DMS 273 (cell line): Measurements from ENCODE around the gene COPS6.

Experiments used
- DNase-seq: peaks from one replicate; lab custom pipeline; 2025; ENCODE audit not compliant: unreplicated experiment; lab: John Stamatoyannopoulos, UW

The COPS6 gene

DNA sequence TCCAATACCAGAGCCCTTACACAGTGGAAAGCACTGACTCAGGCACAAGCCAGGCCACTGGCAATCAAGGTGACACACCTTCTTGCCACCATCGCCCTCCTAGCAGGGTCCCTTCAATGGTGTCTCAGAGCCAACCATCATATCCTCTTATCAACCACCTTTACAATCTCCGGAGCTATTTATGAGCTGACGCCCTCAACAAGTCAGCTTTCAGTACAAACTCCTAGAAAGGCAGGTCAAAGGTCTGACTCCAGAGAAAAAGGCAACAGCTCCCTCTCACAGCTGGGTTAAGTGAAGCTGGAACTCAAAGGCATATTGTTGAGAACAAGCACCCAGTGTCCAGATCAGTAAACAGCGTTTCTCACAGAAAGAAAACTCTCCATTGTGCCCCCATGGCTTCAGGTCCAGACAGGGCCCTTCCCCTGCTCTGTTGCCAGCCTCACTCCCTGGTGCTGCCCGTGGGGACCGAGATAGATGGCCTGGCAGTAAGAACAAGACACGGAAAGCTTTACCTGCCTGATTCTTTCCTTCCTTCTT lies 9.7 kb upstream of the COPS6 start:
- no peak for DNase-seq

DNA sequence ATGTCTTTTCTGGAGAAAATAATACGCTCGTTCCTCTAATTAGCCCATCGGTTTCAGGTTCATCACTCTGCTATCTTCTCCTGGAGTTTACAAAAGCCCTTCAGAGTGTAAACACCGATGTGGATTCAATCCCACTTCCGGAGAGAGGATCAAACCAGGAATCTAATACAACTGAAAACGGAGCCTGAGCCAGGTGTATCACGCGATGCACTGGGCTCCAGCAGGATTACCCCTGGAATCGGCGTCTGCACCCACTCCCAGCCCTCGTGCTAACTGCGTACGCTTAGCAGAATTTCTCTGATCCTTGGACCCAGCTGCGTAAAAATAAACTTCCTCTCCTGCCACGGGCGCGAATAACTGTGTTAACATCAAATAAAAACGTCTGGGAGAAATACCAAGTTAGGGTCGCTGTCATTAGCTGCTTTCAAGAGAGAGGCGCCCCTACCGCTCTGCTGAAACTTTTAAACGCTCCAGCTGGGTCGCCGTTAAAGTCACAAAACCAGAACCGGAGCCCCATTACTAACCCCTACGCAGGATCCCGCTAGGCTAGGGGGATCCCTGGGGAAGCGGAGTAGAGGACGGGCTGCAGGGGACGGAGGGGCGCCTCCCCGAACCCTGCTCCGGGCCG lies 7.7 kb upstream of the COPS6 start:
- peak; percentile 68 for DNase-seq

- DNase-seq = peak; percentile 100
Observed at GRCh38 chr7:100081535-100082102, 7.2 kb upstream of the COPS6 start, which contains the start of gene ZNF3. ZNF3 (minus strand) TSS chr7:100081723; CDS start chr7:100077357, 4,366 bp downstream.

DNA sequence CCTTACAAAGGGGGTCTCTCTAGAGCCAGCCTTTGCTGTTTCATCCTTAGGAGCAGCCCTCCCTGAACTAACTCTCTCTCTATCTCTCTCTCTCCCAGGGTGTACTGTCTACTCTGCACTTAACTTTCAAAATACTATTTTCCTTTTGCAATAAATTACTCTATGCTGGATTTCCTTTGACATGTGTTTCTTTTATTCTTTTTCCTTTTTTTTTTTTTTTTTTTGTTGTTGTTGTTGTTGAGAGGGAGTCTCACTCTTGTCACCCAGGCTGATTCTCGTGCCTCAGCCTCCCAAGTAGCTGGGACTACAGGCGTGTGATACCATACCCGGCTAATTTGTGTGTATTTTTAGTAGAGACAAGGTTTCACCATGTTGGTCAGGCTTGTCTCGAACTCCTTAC lies 5.8 kb upstream of the COPS6 start:
- no peak for DNase-seq

- DNase-seq = peak; percentile 37
Observed at GRCh38 chr7:100085515-100085914, 3.3 kb upstream of the COPS6 start.

DNA sequence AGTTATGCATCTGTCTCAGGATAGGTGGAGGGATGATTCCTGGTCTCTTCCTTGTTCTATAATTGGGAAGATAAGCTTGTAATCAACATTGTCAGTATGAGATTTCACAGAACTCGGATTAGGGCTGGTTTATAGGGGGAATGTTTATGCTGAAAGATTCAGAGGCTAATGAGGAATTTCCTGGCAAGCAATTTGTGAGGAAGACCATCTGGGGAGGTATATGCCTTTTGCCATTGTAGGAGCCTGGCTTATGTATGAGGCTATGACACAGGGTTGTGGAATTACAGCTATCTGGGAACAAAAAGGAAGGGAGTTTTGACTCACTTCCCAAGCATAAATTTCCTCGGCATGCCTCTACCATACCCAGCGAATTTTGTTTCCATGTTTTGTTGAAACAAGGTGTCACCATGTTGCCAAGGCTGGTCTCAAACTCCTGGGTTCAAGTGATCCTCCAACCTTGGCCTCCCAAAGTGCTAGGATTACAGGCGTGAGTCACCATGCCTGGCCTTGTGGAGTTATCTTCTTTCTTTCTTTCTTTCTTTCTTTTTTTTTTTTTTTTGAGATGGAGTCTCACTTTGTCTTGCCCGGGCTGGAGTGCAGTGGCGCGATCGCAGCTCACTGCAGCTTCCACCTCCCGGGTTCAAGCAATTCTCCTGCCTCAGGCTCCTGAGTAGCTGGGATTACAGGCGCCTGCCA lies 1.6 kb upstream of the COPS6 start:
- DNase-seq = peak; percentile 84

GRCh38 chr7:100088095-100088620 lies 611 bp upstream of the COPS6 start:
- DNase-seq = no peak

GRCh38 chr7:100089458-100090196 lies 858 bp downstream of the COPS6 start:
- no peak for DNase-seq

DNA sequence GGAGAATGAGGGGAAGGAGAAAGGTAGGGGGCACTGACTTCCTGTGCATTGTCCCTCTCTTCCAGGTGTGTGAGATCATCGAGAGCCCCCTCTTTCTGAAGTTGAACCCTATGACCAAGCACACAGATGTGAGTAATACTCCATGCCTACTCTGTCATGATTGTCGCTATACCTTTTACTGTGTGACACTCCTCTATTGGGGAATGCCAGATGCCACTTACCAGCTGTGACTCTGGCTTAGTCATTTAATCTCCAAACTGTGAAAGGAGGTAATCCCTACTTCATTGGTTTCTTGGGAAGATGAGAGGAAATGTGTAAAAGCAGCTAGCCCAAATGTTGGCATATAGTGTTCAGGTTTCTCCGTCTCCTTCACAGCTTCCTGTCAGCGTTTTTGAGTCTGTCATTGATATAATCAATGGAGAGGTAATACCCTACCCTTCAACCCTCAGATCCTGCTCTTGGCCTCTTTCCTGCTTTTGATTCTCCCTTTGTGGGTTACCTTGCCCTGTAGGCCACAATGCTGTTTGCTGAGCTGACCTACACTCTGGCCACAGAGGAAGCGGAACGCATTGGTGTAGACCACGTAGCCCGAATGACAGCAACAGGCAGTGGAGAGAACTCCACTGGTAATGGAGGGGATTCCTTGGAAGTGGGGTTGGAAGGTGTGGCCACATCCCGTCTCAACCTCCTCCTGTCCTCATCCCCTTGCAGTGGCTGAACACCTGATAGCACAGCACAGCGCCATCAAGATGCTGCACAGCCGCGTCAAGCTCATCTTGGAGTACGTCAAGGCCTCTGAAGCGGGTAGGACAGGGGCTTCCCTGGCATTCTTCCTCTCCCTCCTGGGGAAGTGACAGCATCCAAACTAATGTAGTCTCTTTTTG lies 2.0 kb downstream of the COPS6 start:
- DNase-seq = peak; percentile 56

DNA sequence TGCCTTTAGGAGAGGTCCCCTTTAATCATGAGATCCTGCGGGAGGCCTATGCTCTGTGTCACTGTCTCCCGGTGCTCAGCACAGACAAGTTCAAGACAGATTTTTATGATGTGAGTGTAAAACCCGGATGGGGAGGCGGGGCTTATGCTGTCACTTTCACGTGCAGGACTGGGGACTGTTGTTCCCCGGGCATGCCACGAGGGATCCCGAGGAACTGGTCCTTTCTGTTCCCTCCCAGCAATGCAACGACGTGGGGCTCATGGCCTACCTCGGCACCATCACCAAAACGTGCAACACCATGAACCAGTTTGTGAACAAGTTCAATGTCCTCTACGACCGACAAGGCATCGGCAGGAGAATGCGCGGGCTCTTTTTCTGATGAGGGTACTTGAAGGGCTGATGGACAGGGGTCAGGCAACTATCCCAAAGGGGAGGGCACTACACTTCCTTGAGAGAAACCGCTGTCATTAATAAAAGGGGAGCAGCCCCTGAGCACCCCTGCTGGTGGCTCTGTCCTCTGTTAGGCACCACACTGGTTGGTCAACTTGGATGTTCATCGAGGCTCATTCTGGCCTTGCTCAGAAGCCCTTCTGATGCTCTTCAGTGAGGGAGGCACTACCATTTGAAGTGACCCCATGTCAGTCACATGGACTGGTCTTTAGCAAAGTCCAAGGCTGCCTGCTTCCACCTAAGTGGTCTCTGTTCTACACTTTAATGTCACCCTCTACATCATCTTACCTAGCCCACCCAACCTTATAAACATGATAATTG lies 2.8 kb downstream of the COPS6 start:
- peak; percentile 75 for DNase-seq

GRCh38 chr7:100093054-100093453 lies 4.3 kb downstream of the COPS6 start:
- no peak for DNase-seq

- DNase-seq = peak; percentile 67
Observed at GRCh38 chr7:100093498-100093897, 4.7 kb downstream of the COPS6 start.

- peak; percentile 67 for DNase-seq
Observed at GRCh38 chr7:100093925-100094486, 5.2 kb downstream of the COPS6 start.

GRCh38 chr7:100095289-100095688 lies 6.5 kb downstream of the COPS6 start:
- DNase-seq = no peak

GRCh38 chr7:100095704-100096103 lies 6.9 kb downstream of the COPS6 start:
- DNase-seq = no peak

DNA sequence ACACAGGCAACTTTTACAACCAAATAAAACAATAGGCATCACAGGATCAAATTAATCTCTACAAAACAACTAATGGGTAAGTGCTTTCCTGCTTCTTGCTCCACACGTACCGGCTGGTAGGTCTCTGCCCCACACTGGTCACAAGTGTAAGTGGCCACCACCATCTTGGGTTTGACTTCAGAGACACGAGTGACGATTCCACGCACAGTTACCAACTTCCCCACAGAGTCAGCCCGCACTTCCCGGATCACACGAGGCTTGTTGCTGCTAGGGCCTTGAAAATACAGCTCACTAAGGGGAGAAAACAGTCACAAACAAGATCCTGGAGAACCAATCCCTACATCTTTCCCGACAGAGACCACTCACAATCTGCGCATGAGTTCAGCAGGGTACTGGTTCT lies 10.1 kb downstream of the COPS6 start:
- DNase-seq = no peak

GRCh38 chr7:100099452-100099851 lies 10.7 kb downstream of the COPS6 start:
- no peak for DNase-seq

DNA sequence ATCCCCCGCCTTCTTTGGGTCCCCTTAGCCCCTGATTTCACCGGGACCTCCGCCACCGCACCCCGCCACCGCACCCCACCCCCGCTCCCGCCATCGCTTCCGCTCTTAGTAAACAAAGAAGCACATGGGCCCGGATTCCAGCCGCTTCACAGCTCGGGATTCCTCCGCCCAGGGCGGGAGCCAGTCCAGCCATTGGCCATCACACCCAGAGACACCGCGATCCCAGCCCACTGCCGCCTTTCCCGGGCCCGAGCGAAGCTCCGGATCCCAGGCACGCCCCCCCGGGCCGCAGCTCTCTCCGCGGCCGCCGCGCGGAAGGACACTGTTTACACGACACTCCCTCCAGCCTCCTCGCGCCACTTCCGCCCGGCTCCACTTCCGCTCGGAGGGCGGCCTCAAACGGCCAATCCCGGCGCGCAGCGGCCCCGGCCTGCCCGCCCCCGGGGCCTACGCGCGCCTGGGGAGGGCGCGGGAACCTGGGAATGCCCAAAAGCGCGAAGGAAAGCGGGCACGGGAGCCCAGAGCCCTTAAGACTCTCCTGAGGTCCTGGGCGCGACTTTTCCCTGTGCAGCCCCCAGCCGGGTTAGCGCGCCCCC lies 11.7 kb downstream of the COPS6 start:
- DNase-seq = peak; percentile 99
